Common myeloid progenitor, CD34-positive (primary cell): ENCODE data around the gene NPR2.

Experiments
- CTCF ChIA-PET: fragments of 350-600 bp; sonication (Branson Sonifier 250); formaldehyde crosslinking; loops from one replicate; lab custom pipeline; 2021; ENCODE audit warnings: antibody characterized with exemption; lab: Charles Lee
- POLR2A ChIA-PET: fragments of 350-600 bp; sonication (Branson Sonifier 250); formaldehyde crosslinking; loops from one replicate; lab custom pipeline; 2021; ENCODE audit warnings: antibody characterized with exemption; lab: Charles Lee
- DNase-seq, 3 donors: peaks; one replicate each; pipeline versions ENCODE4 v3.0.0 to v3.0.0-alpha.2; 2013
- H3K27ac ChIP-seq, 2 experiments: 1 replicate in 1 of 2; 2 replicates in 1 of 2; pipeline ENCODE4 v1.7.0; 2013; ENCODE audit warnings: inconsistent platforms in 2 of 2, low read length in 2 of 2, mild to moderate bottlenecking in 2 of 2, low read depth in 1 of 2, moderate library complexity in 1 of 2; ENCODE audit not compliant: severe bottlenecking in 2 of 2, insufficient read depth in 1 of 2, poor library complexity in 1 of 2
- H3K27me3 ChIP-seq, 5 experiments: replicated peaks in 2 of 5; 1 replicate in 3 of 5; 2 replicates in 2 of 5; pipeline versions ENCODE4 v1.6.1 to v1.7.0; 2013; ENCODE audit warnings: low read length in 4 of 5, mild to moderate bottlenecking in 2 of 5, moderate library complexity in 2 of 5, inconsistent platforms in 1 of 5; ENCODE audit not compliant: insufficient read depth in 5 of 5, control insufficient read depth in 4 of 5
- H3K36me3 ChIP-seq, 4 experiments: 1 replicate in 2 of 4; 2 replicates in 2 of 4; pipeline versions ENCODE4 v1.6.1 to v1.7.0; 2013; ENCODE audit warnings: low read length in 3 of 4, control low read depth in 1 of 4, mild to moderate bottlenecking in 1 of 4; ENCODE audit not compliant: control insufficient read depth in 4 of 4, insufficient read depth in 4 of 4
- H3K4me1 ChIP-seq, 4 experiments: 1 replicate in 3 of 4; 2 replicates in 1 of 4; pipeline versions ENCODE4 v1.6.1 to v1.7.1; 2013; ENCODE audit warnings: low read length in 3 of 4, mild to moderate bottlenecking in 3 of 4, control low read depth in 1 of 4, inconsistent platforms in 1 of 4, moderate library complexity in 1 of 4; ENCODE audit not compliant: control insufficient read depth in 4 of 4, insufficient read depth in 4 of 4; ENCODE audit errors: control extremely low read depth in 1 of 4
- H3K4me3 ChIP-seq, 7 experiments: 1 replicate in 4 of 7; 2 replicates in 3 of 7; pipeline versions ENCODE4 v1.5.1 to v1.7.0; 2013; ENCODE audit warnings: mild to moderate bottlenecking in 7 of 7, low read length in 6 of 7, moderate library complexity in 6 of 7, inconsistent platforms in 2 of 7, low read depth in 2 of 7, control low read depth in 1 of 7; ENCODE audit not compliant: insufficient read depth in 4 of 7, control insufficient read depth in 1 of 7; ENCODE audit errors: extremely low read depth in 1 of 7
- H3K9me3 ChIP-seq, 5 experiments: 1 replicate in 4 of 5; 2 replicates in 1 of 5; pipeline versions ENCODE4 v1.6.1 to v1.7.1; 2013; ENCODE audit warnings: low read length in 4 of 5, mild to moderate bottlenecking in 2 of 5, inconsistent platforms in 1 of 5, low read depth in 1 of 5, moderate library complexity in 1 of 5; ENCODE audit not compliant: control insufficient read depth in 4 of 5, insufficient read depth in 2 of 5; ENCODE audit errors: control extremely low read depth in 1 of 5
- WGBS: methylation state at CpG from one replicate; pipeline ENCODE4 v1.1.5; 2013; ENCODE audit not compliant: insufficient coverage; 5-methylcytosine and 5-hydroxymethylcytosine counted together

Gene NPR2

GRCh38 chr9:35783418-35783817 lies 8.0 kb upstream of the NPR2 start:
- CTCF ChIA-PET = interaction anchor here (0.8 to 2.7 kb wide), 8 partner anchors 10 to 52 kb away, joined by 3 to 6 read pairs (median 3); no protein-coding TSS in a partner anchor
- H3K4me3 ChIP-seq = no peak overlapping the region
- H3K27me3 ChIP-seq = no peaks in the 10 kb centered on the region
- H3K36me3 ChIP-seq = peaks cover 0 to 11% (median 6%) of the 10 kb centered on the region in 4 experiments
- H3K4me1 ChIP-seq = peaks cover 0 to under 1% (median under 1%) of the 10 kb centered on the region in 4 experiments
- H3K9me3 ChIP-seq = no peaks in the 10 kb centered on the region
- H3K27ac ChIP-seq = no peak overlapping the region
- no peak for DNase-seq
- POLR2A ChIA-PET = no interaction called here

- peaks cover 0 to 18% (median 10%) of the 10 kb centered on the region in 4 experiments for H3K4me1 ChIP-seq
- no peak overlapping the region for H3K4me3 ChIP-seq
- H3K9me3 ChIP-seq = no peaks in the 10 kb centered on the region
- H3K36me3 ChIP-seq = peaks cover 0 to 14% (median 7%) of the 10 kb centered on the region in 4 experiments
- no CpG with 5 or more reads among the region's 2 CpGs for WGBS
- H3K27ac ChIP-seq = no peak overlapping the region
- CTCF ChIA-PET = interaction anchor here (0.6 to 7.4 kb wide), 40 partner anchors 8 to 156 kb away, joined by 3 to 103 read pairs (median 6); partner anchors contain the start of genes HINT2, MSMP, OR13J1 and SPAG8
- peak in 2 of 3 donors; percentile 24 to 32 for DNase-seq
- POLR2A ChIA-PET = interaction anchor here (0.6 to 1.2 kb wide), 2 partner anchors 37 to 77 kb away, joined by 3 read pairs; no protein-coding TSS in a partner anchor
- H3K27me3 ChIP-seq = peaks cover 0 to 3% (median 0%) of the 10 kb centered on the region in 5 experiments
These were observed 1.9 kb upstream of the NPR2 start for GRCh38 chr9:35789541-35789940.

GRCh38 chr9:35790025-35790384 lies 1.4 kb upstream of the NPR2 start:
- Histone ChIP-seq H3K4me3 (no peak overlapping the region), H3K9me3 (no peaks in the 10 kb centered on the region), H3K27me3 (peaks cover 0 to 3% (median 0%) of the 10 kb centered on the region in 5 experiments), H3K36me3 (peaks cover 0 to 14% (median 7%) of the 10 kb centered on the region in 4 experiments), H3K4me1 (peaks cover 0 to 18% (median 10%) of the 10 kb centered on the region in 4 experiments), H3K27ac (no peak overlapping the region)
- DNase-seq = no peak
- ChIA-PET POLR2A (interaction anchor here (0.6 to 1.2 kb wide), 2 partner anchors 36 to 78 kb away, joined by 3 read pairs; no protein-coding TSS in a partner anchor), CTCF (interaction anchor here (0.6 to 7.4 kb wide), 37 partner anchors 8 to 159 kb away, joined by 3 to 103 read pairs (median 6); partner anchors contain the start of genes HINT2, MSMP, OR13J1 and SPAG8)
- WGBS = 43% methylated on average over 4 of the region's 4 CpGs

- peaks cover 0 to 11% (median 5%) of the 10 kb centered on the region in 4 experiments for H3K36me3 ChIP-seq
- ChIA-PET POLR2A (interaction anchor here (1.2 kb wide), 1 partner anchor 36 kb away, joined by 3 read pairs; no protein-coding TSS in a partner anchor), CTCF (interaction anchor here (0.5 to 7.4 kb wide), 37 partner anchors 9 to 158 kb away, joined by 3 to 103 read pairs (median 6); partner anchors contain the start of genes HINT2, MSMP, OR13J1 and SPAG8)
- peaks cover 0 to 3% (median 0%) of the 10 kb centered on the region in 5 experiments for H3K27me3 ChIP-seq
- H3K4me1 ChIP-seq = peaks cover 0 to 18% (median 10%) of the 10 kb centered on the region in 4 experiments
- no peak overlapping the region for H3K27ac ChIP-seq
- WGBS = 60% methylated on average over 34 of the region's 37 CpGs
- peak overlapping the region in 1 of 7 experiments; percentile 35 for H3K4me3 ChIP-seq
- no peaks in the 10 kb centered on the region for H3K9me3 ChIP-seq
- peak; percentile 68 to 80 (median 72) for DNase-seq
These were observed 750 bp upstream of the NPR2 start for GRCh38 chr9:35790385-35791296.

- ChIA-PET CTCF (interaction anchor here (0.7 to 2.8 kb wide), 11 partner anchors 9 to 111 kb away, joined by 3 to 28 read pairs (median 4); partner anchors contain the start of genes HINT2 and SPAG8), POLR2A (interaction anchor here (0.5 kb wide), 1 partner anchor 531 kb away, joined by 3 read pairs; no protein-coding TSS in a partner anchor)
- peak overlapping the region in 2 of 7 experiments; percentile 57 to 70 for H3K4me3 ChIP-seq
- H3K27me3 ChIP-seq = peaks cover 0 to 3% (median 0%) of the 10 kb centered on the region in 5 experiments
- H3K27ac ChIP-seq = no peak overlapping the region
- H3K9me3 ChIP-seq = no peaks in the 10 kb centered on the region
- peaks cover 0 to 18% (median 10%) of the 10 kb centered on the region in 4 experiments for H3K4me1 ChIP-seq
- peaks cover 0 to 7% (median 4%) of the 10 kb centered on the region in 4 experiments for H3K36me3 ChIP-seq
- DNase-seq = no peak
- 96% methylated on average over 28 of the region's 34 CpGs for WGBS
These were observed 828 bp downstream of the NPR2 start for GRCh38 chr9:35792024-35792813.

- Histone ChIP-seq H3K27ac (no peak overlapping the region), H3K4me1 (peaks cover 0 to 18% (median 10%) of the 10 kb centered on the region in 4 experiments), H3K4me3 (no peak overlapping the region), H3K27me3 (peaks cover 0 to 3% (median 0%) of the 10 kb centered on the region in 5 experiments), H3K9me3 (no peaks in the 10 kb centered on the region), H3K36me3 (peaks cover 0 to 7% (median 4%) of the 10 kb centered on the region in 4 experiments)
- ChIA-PET CTCF (interaction anchor here (0.7 to 2.8 kb wide), 9 partner anchors 10 to 110 kb away, joined by 3 to 27 read pairs (median 4); partner anchors contain the start of genes HINT2 and SPAG8), POLR2A (interaction anchor here (0.5 kb wide), 1 partner anchor 531 kb away, joined by 3 read pairs; no protein-coding TSS in a partner anchor)
- WGBS = 98% methylated on average over 12 of the region's 14 CpGs
- DNase-seq = no peak
These were observed 1.4 kb downstream of the NPR2 start for GRCh38 chr9:35792826-35793225.
